Spleen (tissue), 11 donors: ENCODE data around the gene CD81. TPM values are rescaled to one million over a fixed set of nuclear protein-coding genes. Genes with fewer than 3 reads are reported as not detected.

Source experiments
- DNase-seq: peaks from one replicate; pipeline ENCODE4 v3.0.0-alpha.2; 2020
- H3K27ac ChIP-seq, 8 donors: fragments of 200-600 bp; sonication (generic) in 7 of 8; 1 replicate in 4 of 8; 2 replicates in 4 of 8; pipeline versions ENCODE4 v1.5.0 to v1.8.0; 2016 to 2021; ENCODE audit warnings: inconsistent platforms in 4 of 8, mild to moderate bottlenecking in 4 of 8, moderate library complexity in 1 of 8
- H3K27me3 ChIP-seq, 7 donors: fragments of 200-600 bp; sonication (generic) in 6 of 7; replicated peaks in 1 of 7; 1 replicate in 4 of 7; 2 replicates in 3 of 7; pipeline versions ENCODE4 v1.5.0 to v1.8.0; 2016 to 2021; ENCODE audit warnings: inconsistent platforms in 3 of 7, mild to moderate bottlenecking in 1 of 7
- H3K36me3 ChIP-seq, 6 donors: fragments of 200-600 bp; sonication (generic) in 5 of 6; 1 replicate in 4 of 6; 2 replicates in 2 of 6; pipeline versions ENCODE4 v1.5.0 to v1.8.0; 2016 to 2021; ENCODE audit warnings: inconsistent platforms in 2 of 6
- H3K4me1 ChIP-seq, 6 donors: fragments of 200-600 bp; sonication (generic) in 5 of 6; 1 replicate in 3 of 6; 2 replicates in 3 of 6; pipeline versions ENCODE4 v1.5.0 to v1.8.0; 2016 to 2021; ENCODE audit warnings: inconsistent platforms in 3 of 6
- H3K4me3 ChIP-seq, 8 donors: fragments of 200-600 bp; sonication (generic) in 7 of 8; 1 replicate in 4 of 8; 2 replicates in 4 of 8; pipeline versions ENCODE4 v1.5.0 to v1.8.0; 2016 to 2021; ENCODE audit warnings: inconsistent platforms in 4 of 8, mild to moderate bottlenecking in 4 of 8, moderate library complexity in 2 of 8
- H3K9me3 ChIP-seq, 8 donors: fragments of 200-600 bp; sonication (generic) in 7 of 8; 1 replicate in 4 of 8; 2 replicates in 4 of 8; pipeline versions ENCODE4 v1.5.0 to v1.8.0; 2016 to 2021; ENCODE audit warnings: inconsistent platforms in 4 of 8
- CTCF ChIP-seq, 11 experiments: fragments of 200-600 bp in 7 of 11; fragments of 450-650 bp in 4 of 11; sonication (generic) in 4 of 11; IDR thresholded peaks in 8 of 11; conservative IDR thresholded peaks in 3 of 11; 1 replicate in 7 of 11; 2 replicates in 4 of 11; pipeline versions ENCODE4 v1.4.0 to v1.8.0; 2016 to 2021; ENCODE audit warnings: antibody characterized with exemption in 11 of 11, inconsistent platforms in 4 of 11, mild to moderate bottlenecking in 1 of 11
- POLR2A ChIP-seq, 3 donors: fragments of 450-650 bp; IDR thresholded peaks; one replicate each; pipeline ENCODE4 v1.5.1; 2017; ENCODE audit warnings: antibody characterized with exemption in 3 of 3, mild to moderate bottlenecking in 1 of 3
- POLR2AphosphoS5 ChIP-seq, 3 donors: sonication (generic); formaldehyde crosslinking; IDR thresholded peaks; one replicate each; pipeline ENCODE4 v1.5.1; 2017; ENCODE audit warnings: antibody characterized with exemption in 3 of 3
- WGBS, 5 donors: extraction: QIAGEN DNeasy Blood & Tissue Kit in 3 of 5; methylation state at CpG; one replicate each; pipeline versions ENCODE4 v1.1.5 to v1.1.7; 2013 to 2018; 5-methylcytosine and 5-hydroxymethylcytosine counted together
- intact Hi-C: fragments of 100-400 bp; cut with DNase I; formaldehyde crosslinking; loops from one replicate; pipeline ENCODE4 v1.15.0; 2023; ENCODE audit warnings: low total_unique reads
- polyA plus RNA-seq, 3 donors: library from polyadenylated mRNA; stranded (reverse); fragments of 200-250 nt; gene quantifications; one replicate each; pipeline ENCODE4 v1.2.1, GENCODE V29; 2013
- total RNA-seq, 7 donors: library from RNA; depleted of rRNA in 3 of 7; stranded (reverse); fragments of >200 nt in 3 of 7; fragmentation: NEBNext Ultra II Directional in 4 of 7; extraction: Animal tissue kit (Norgen Biotek cat#: 25700) in 4 of 7; gene quantifications; one replicate each; pipeline versions ENCODE4 v1.1.0 to v1.2.1, GENCODE V29; 2016 to 2021
- donor health status: healthy with polysubstance abuse.
- donor health status: DM: no; HTN: no; CAD: no; lungs with moderate emphysema.
- donor health status: DM: no; HTN: no; CAD: no.
- donor health status: Bipolar disorder and iron deficiency.
- donor health status: healthy.
- donor health status: DM: no; HTN: no; CAD: no.
- donor health status: DM: yes; HTN: yes; CAD: no.

The CD81 gene
- total and polyA plus RNA-seq, 10 donors: 191 to 594 (median 433) TPM

GRCh38 chr11:2402890-2403645 is 26.0 kb downstream of the CD81 start:
- 88 to 96% (median 91%) methylated on average over 17 to 31 of the region's 31 CpGs for WGBS, 5 donors
- H3K27ac ChIP-seq: no peak overlapping the region
- H3K4me1 ChIP-seq: peaks cover 9 to 52% (median 34%) of the 10 kb centered on the region in 6 donors
- peak; percentile 84 for DNase-seq
- no peaks in the 10 kb centered on the region for H3K27me3 ChIP-seq
- TF ChIP-seq CTCF (IDR thresholded peaks at IDR 0.05 in 8 of 11, conservative IDR thresholded peaks at IDR 0.05 in 3 of 11) (no peak), POLR2AphosphoS5 (IDR thresholded peaks at IDR 0.05) (peak in 2 of 3 donors; percentile 5 to 55)
- H3K4me3 ChIP-seq: no peak overlapping the region
- H3K9me3 ChIP-seq: no peaks in the 10 kb centered on the region
- intact Hi-C loops: loop anchor here (5.0 kb wide), 1 partner anchor 96 kb away; no protein-coding TSS in a partner anchor
- H3K36me3 ChIP-seq: peaks cover 0 to 40% (median 32%) of the 10 kb centered on the region in 6 donors

- no peak for TF ChIP-seq CTCF (IDR thresholded peaks at IDR 0.05 in 8 of 11, conservative IDR thresholded peaks at IDR 0.05 in 3 of 11)
- no peak for TF ChIP-seq POLR2A (IDR thresholded peaks at IDR 0.05)
- peak; percentile 25 to 68 (median 36) for TF ChIP-seq POLR2AphosphoS5 (IDR thresholded peaks at IDR 0.05)
- intact Hi-C loops: loop anchor here (5.0 kb wide), 1 partner anchor 97 kb away; no protein-coding TSS in a partner anchor
- Histone ChIP-seq H3K4me1 (peaks cover 9 to 35% (median 19%) of the 10 kb centered on the region in 6 donors), H3K27ac (no peak overlapping the region), H3K4me3 (no peak overlapping the region), H3K36me3 (peaks cover 0 to 30% (median 27%) of the 10 kb centered on the region in 6 donors), H3K27me3 (no peaks in the 10 kb centered on the region), H3K9me3 (no peaks in the 10 kb centered on the region)
- WGBS, 5 donors: 68 to 88% (median 77%) methylated on average over 10 to 12 of the region's 12 CpGs
- DNase-seq: no peak
These were observed 27.7 kb downstream of the CD81 start for GRCh38 chr11:2404735-2405196.

GRCh38 chr11:2406451-2406850 is 29.3 kb downstream of the CD81 start:
- DNase-seq: no peak
- TF ChIP-seq POLR2A (IDR thresholded peaks at IDR 0.05): no peak
- no peak for TF ChIP-seq CTCF (IDR thresholded peaks at IDR 0.05 in 8 of 11, conservative IDR thresholded peaks at IDR 0.05 in 3 of 11)
- TF ChIP-seq POLR2AphosphoS5 (IDR thresholded peaks at IDR 0.05): no peak
- H3K27me3 ChIP-seq: peaks cover 0 to 3% (median 0%) of the 10 kb centered on the region in 7 donors
- WGBS, 5 donors: 84 to 93% (median 88%) methylated on average over 14 of the region's 14 CpGs
- no peaks in the 10 kb centered on the region for H3K9me3 ChIP-seq
- intact Hi-C loops: no loop called here
- no peak overlapping the region for H3K4me3 ChIP-seq
- H3K4me1 ChIP-seq: peaks cover 8 to 27% (median 13%) of the 10 kb centered on the region in 6 donors
- no peak overlapping the region for H3K27ac ChIP-seq
- peaks cover 0 to 30% (median 27%) of the 10 kb centered on the region in 6 donors for H3K36me3 ChIP-seq

GRCh38 chr11:2406878-2407410 is 29.8 kb downstream of the CD81 start:
- no peaks in the 10 kb centered on the region for H3K9me3 ChIP-seq
- H3K4me1 ChIP-seq: peaks cover 4 to 22% (median 8%) of the 10 kb centered on the region in 6 donors
- peaks cover 0 to 3% (median 0%) of the 10 kb centered on the region in 7 donors for H3K27me3 ChIP-seq
- no peak overlapping the region for H3K4me3 ChIP-seq
- H3K36me3 ChIP-seq: peaks cover 0 to 28% (median 27%) of the 10 kb centered on the region in 6 donors
- H3K27ac ChIP-seq: no peak overlapping the region
- no peak for TF ChIP-seq POLR2AphosphoS5 (IDR thresholded peaks at IDR 0.05)
- no peak for TF ChIP-seq CTCF (IDR thresholded peaks at IDR 0.05 in 8 of 11, conservative IDR thresholded peaks at IDR 0.05 in 3 of 11)
- TF ChIP-seq POLR2A (IDR thresholded peaks at IDR 0.05): no peak
- intact Hi-C loops: no loop called here
- WGBS, 5 donors: 87 to 90% (median 87%) methylated on average over 16 to 24 of the region's 24 CpGs
- no peak for DNase-seq
